HG03432 (cell line): Measurements from ENCODE around the gene TMEM125.

Experiments
- ATAC-seq: cut with Tn5 transposase; IDR thresholded peaks from one replicate; pipeline ENCODE4 v1.9.1; 2021; ENCODE audit warnings: mild to moderate bottlenecking, moderate library complexity; ENCODE audit not compliant: unreplicated experiment

The TMEM125 gene

GRCh38 chr1:43288785-43289706, 19.3 kb downstream of the TMEM125 start:
- ATAC-seq: no peak

GRCh38 chr1:43292216-43292615, 22.4 kb downstream of the TMEM125 start:
- ATAC-seq: no peak

GRCh38 chr1:43292679-43293078, 22.9 kb downstream of the TMEM125 start:
- ATAC-seq: no peak

GRCh38 chr1:43293176-43293575, 23.4 kb downstream of the TMEM125 start:
- ATAC-seq: no peak

- ATAC-seq: no peak
Measured at GRCh38 chr1:43293896-43294760, 24.3 kb downstream of the TMEM125 start.

- no peak for ATAC-seq
Measured at GRCh38 chr1:43294761-43295160, 25.0 kb downstream of the TMEM125 start.

- ATAC-seq: no peak
Measured at GRCh38 chr1:43296207-43296606, 26.4 kb downstream of the TMEM125 start.

- ATAC-seq: no peak
Measured at GRCh38 chr1:43298055-43298454, 28.3 kb downstream of the TMEM125 start.

- no peak for ATAC-seq
Measured at GRCh38 chr1:43299101-43299500, 29.3 kb downstream of the TMEM125 start.

GRCh38 chr1:43300378-43301094, 30.8 kb downstream of the TMEM125 start, which contains the start of gene TIE1:
TSS of gene TIE1 (plus strand) at chr1:43300982. CDS start at chr1:43301072, 90 bp downstream.
- ATAC-seq: no peak

- ATAC-seq: no peak
Measured at GRCh38 chr1:43302201-43302600, 32.4 kb downstream of the TMEM125 start.

- ATAC-seq: no peak
Measured at GRCh38 chr1:43302721-43303470, 33.1 kb downstream of the TMEM125 start.

GRCh38 chr1:43303471-43304313, 33.9 kb downstream of the TMEM125 start:
- no peak for ATAC-seq

- ATAC-seq: no peak
Measured at GRCh38 chr1:43304314-43304681, 34.5 kb downstream of the TMEM125 start.

- ATAC-seq: no peak
Measured at GRCh38 chr1:43304771-43305300, 35.1 kb downstream of the TMEM125 start.

GRCh38 chr1:43305461-43305860, 35.7 kb downstream of the TMEM125 start:
- ATAC-seq: no peak

GRCh38 chr1:43305926-43306687, 36.3 kb downstream of the TMEM125 start:
- no peak for ATAC-seq

- no peak for ATAC-seq
Measured at GRCh38 chr1:43306688-43307457, 37.1 kb downstream of the TMEM125 start.
